Stimulated activated naive CD4-positive, alpha-beta T cell (primary cell): ENCODE data around the gene MICALL1.

Source experiments
- DNase-seq, 6 experiments: peaks; one replicate each; lab custom pipeline; 2025; lab: John Stamatoyannopoulos, UW

Gene MICALL1

DNA sequence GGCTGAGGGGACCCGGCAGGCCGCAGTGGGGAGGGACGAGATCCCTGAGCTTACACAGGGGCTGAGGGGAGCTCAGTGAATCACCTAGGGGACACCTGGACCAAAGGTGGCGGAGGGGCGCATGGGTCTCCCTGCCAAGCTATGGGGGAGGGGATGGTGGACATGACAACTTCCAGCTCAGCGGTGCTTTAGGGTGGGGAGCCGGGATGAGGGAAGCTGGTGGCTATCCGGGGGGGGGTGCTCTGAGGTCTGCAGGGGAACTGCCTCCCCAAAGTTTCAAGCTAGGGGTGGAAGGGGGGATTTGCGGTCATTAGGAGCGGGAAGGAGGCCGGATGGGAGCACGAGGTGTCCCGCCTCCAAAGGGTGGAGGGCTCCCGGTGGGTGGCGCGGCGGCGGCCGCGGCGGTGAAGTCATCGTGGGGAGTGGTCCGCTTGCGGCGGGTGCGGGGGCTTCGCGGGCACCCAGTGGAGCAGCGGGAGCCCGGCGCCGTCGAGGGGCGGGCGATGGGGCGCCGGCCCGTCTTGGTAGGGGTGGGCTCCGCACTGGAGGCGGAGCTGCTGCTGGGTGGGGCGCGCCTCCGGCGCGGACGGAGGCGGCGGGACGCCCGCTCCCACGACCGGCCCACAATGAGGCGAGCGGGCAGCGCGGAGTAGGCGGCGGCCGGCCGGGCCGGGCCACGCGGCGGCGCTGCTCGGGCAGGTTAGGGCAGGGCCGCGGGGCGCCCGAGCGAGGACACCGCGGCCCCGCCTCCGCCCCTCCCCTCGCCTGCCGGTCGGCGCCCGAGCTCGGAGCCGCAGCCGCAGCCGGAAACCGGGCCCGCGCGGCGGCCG, at the start of gene MICALL1:
Gene MICALL1, plus strand, starts transcription at position 764 of the 830 bp plus-strand sequence. CDS start 126 bp downstream, outside the sequence.
- DNase-seq, result peak; percentile 28 to 58 (median 42)

DNA sequence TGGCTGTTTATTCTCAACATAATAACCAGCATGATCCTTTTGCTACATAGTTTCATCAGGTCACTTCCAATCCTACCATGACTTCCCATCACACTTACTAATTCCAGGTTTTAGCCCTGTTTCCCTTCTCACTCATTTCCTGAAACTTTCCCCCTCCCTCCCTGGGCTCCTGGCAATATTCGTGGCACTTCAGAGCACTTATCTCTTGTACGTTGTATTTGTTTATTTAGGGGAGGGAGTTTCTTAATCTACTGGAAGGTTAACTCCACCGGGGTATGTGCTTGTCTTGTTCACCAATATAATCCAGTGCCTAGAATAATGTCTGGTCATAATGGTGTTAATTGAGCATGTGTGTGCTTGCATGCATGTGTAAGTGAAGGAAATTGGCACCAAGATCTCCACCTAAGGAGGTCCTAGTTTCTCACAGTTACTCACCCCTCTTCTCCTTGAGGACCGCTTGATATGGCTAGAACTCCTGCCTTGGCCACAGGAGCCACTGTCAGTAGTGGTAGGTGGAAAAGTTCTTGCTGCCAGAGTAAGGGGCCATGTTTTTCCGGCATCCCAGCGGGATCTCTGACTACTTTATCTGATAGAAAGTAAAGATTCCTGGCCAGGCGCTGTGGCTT, 45.2 kb upstream of the MICALL1 start:
- no peak for DNase-seq

DNA sequence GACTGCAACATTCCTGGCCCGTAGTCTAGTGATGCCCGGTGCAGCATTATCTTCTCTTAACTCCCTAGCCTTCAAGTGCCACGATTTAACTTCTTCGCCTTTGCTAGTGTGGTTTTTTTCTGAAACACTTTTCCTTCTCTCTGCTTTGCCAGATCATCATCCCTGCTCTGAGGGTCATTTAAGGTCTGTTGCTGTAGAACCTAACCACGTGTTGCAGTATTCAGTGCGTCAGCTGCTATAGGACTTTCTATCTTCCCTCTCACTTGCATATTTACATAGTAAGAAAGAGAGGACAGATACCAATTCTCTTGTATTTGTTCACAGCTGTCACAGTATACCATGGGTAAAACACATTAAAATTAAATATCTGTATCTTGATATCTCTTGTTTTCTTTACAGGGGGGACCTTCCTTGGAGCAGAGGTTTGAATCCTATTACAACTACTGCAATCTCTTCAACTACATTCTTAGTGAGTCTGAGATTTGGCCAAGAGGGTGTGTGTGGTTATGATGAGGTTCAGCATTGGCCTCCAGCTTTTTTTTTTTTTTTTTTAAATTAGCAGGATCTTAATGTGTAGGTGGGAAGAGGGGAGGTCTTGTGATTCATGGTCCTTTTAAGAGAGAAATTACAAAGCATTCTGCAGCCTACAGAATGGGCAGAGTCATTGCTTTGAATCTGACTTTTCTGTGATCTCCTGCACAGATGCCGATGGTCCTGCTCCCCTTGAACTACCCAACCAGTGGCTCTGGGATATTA, 43.3 kb upstream of the MICALL1 start:
- no peak for DNase-seq

DNA sequence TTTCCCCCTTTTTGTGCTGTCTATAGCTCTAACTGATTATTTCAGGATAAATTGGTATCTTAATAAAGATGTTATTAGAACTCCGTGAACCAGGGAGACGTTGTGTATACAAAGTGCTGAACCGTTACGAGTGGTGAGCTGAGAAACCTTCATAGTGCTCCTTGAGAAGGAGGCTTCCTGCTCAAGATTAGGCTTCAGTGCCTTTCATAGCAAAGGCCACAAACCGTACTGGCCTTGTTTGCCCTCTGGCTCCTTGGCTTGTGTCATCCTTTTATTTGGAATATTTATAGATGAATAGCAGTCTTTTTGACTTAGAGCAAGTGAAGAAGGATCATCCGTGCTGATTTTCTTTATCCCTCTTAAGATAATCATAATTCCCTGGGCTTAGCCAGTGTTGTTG, 40.6 kb upstream of the MICALL1 start:
- DNase-seq, result no peak

DNA sequence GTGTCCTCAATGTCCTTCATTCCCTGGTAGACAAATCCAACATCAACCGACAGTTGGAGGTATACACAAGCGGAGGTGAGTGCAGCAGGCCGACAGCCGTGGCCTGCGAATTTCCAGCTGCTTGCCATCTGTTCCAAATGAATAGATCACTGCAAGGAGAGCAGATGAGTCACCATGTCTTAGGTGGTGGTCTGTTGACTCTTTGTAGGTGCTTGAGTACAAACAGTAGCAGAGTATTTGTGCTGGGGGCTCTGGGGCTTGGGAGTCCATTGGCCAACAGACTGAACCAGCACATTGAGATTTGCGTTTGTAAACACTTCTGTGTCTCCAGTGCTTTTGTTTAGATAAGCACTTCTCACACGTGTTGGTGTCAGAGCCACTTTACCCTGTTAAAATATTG, 35.8 kb upstream of the MICALL1 start:
- DNase-seq, result no peak

- no peak for DNase-seq
Measured at GRCh38 chr22:37880668-37881440, 25.2 kb upstream of the MICALL1 start.

GRCh38 chr22:37884420-37884819, 21.7 kb upstream of the MICALL1 start:
- DNase-seq, result no peak

- no peak for DNase-seq
Measured at GRCh38 chr22:37887584-37888378, 18.3 kb upstream of the MICALL1 start.

- DNase-seq, result no peak
Measured at GRCh38 chr22:37891926-37892325, 14.2 kb upstream of the MICALL1 start.

GRCh38 chr22:37892566-37893335, 13.3 kb upstream of the MICALL1 start:
- DNase-seq, result no peak

- no peak for DNase-seq
Measured at GRCh38 chr22:37893583-37893983, 12.5 kb upstream of the MICALL1 start.

- no peak for DNase-seq
Measured at GRCh38 chr22:37894939-37895670, 11.0 kb upstream of the MICALL1 start.

- peak in 4 of 6 experiments; percentile 13 to 48 (median 42) for DNase-seq
Measured at GRCh38 chr22:37896181-37896592, 9.9 kb upstream of the MICALL1 start.

GRCh38 chr22:37896939-37897338, 9.2 kb upstream of the MICALL1 start:
- DNase-seq, result no peak

DNA sequence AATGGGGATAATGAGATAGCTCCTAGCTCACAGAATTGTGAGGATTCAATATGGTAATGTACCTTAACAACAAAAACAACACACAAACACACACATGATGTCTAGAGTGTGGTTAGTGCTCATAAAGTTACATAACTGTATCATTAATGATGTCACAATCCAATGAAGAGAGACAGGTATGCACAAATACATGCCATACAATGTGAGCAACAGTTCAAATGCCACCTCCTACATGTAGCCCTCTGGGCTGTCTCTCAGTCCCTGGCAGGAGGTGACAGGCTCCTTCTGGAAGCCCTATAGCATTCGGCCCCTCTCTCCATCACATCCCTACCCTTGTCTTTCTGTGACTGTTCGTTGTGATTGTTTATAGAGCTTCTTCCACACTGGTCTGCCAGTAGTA, 8.3 kb upstream of the MICALL1 start:
- DNase-seq, result no peak

DNA sequence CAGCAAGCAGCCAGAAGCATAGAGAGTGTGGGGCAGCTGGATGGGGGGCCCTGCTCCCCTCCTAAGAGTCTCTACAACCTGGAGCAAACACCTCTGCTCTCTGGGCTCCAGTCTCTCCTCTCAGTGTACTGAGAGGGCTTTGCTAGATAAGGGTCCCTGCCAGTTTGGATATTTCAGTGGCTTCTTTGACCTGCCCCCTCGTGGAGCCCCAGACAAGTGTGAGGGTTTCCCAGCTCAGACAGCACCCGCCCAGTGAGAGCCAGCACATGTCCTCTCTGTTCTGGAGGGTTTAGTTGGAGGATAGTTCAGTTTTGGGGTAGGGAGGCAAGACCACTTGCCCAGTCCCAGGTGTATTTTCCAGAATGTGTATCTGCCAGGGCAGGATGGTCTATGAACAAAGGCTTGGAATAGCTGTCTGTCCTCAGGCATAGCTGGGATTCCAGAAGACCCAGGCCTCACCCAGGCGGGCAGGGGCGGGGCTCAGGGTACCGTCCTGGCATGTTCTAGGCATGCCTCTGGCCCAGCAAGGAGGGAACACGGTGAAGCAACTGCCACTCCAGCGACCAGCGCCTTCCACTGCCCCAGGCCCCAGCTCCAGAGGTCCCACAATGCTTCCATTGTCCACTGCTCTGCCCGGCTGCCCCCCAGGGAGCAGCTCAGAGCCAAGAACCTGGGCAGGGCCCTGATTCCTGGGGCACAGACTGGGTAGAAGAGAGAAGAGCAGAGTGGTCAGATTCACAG, 7.5 kb upstream of the MICALL1 start:
- DNase-seq, result no peak

GRCh38 chr22:37904572-37905533, 1.2 kb upstream of the MICALL1 start:
- no peak for DNase-seq
